WTC11 (cell line): ENCODE measurements around the gene CXCL5. TPM values are rescaled to one million over a fixed set of nuclear protein-coding genes. Genes with fewer than 3 reads are reported as not detected.
A peak's percentile ranks its signal among the peaks of the same experiment; 100 is the strongest.
"Not testable (repeated sequence)": the region's sequence is repeated elsewhere in the genome, so short reads cannot be mapped to it uniquely, and the experiment has no call there.

Experiments used
- ATAC-seq: fragments of 200-7000 bp; cut with Tn5 transposase; 2 replicates; pipeline ENCODE4 v1.10.0; 2021; ENCODE audit warnings: mild to moderate bottlenecking, moderate library complexity
- CTCF ChIA-PET: fragments of 300-600 bp; sonication (Branson Sonifier 250); formaldehyde crosslinking; loops from one replicate; lab custom pipeline; 2021; ENCODE audit warnings: antibody characterized with exemption; lab: Charles Lee
- POLR2A ChIA-PET: fragments of 350-600 bp; sonication (Branson Sonifier 250); formaldehyde crosslinking; loops from one replicate; lab custom pipeline; 2021; ENCODE audit warnings: antibody characterized with exemption; lab: Charles Lee
- DNase-seq: peaks from one replicate; pipeline ENCODE4 v3.0.0; 2021; ENCODE audit warnings: low spot score
- H3K27ac Mint-ChIP-seq: 2 replicates; pipeline ENCODE4 v1.8.0; 2021; ENCODE audit warnings: mixed read lengths
- H3K27me3 Mint-ChIP-seq: 2 replicates; pipeline ENCODE4 v1.8.0; 2021; ENCODE audit warnings: low read depth, mild to moderate bottlenecking, moderate library complexity, mixed read lengths
- H3K36me3 Mint-ChIP-seq: 2 replicates; pipeline ENCODE4 v1.8.0; 2021; ENCODE audit warnings: mixed read lengths
- H3K4me1 Mint-ChIP-seq: 2 replicates; pipeline ENCODE4 v1.8.0; 2022; ENCODE audit warnings: mixed read lengths
- H3K4me3 Mint-ChIP-seq: 2 replicates; pipeline ENCODE4 v1.8.0; 2021; ENCODE audit warnings: mild to moderate bottlenecking, moderate library complexity, mixed read lengths
- H3K9me3 Mint-ChIP-seq: 2 replicates; pipeline ENCODE4 v1.8.0; 2021; ENCODE audit warnings: mixed read lengths
- CBFB ChIP-seq: sonication (generic); formaldehyde crosslinking; IDR thresholded peaks from 2 replicates; pipeline ENCODE4 v1.8.1; 2022; ENCODE audit warnings: mild to moderate bottlenecking, low read depth, missing genetic modification reagents
- E2F1 ChIP-seq: sonication (generic); formaldehyde crosslinking; IDR thresholded peaks from 2 replicates; pipeline ENCODE4 v1.8.0; 2022; ENCODE audit warnings: mild to moderate bottlenecking, missing genetic modification reagents
- E2F4 ChIP-seq: sonication (generic); formaldehyde crosslinking; IDR thresholded peaks from 2 replicates; pipeline ENCODE4 v1.8.1; 2022; ENCODE audit warnings: low read depth, mild to moderate bottlenecking, moderate library complexity, missing genetic modification reagents, borderline replicate concordance
- ELF4 ChIP-seq: sonication (generic); formaldehyde crosslinking; IDR thresholded peaks from 2 replicates; pipeline ENCODE4 v1.8.1; 2022; ENCODE audit warnings: low read depth, mild to moderate bottlenecking, moderate library complexity, missing genetic modification reagents
- IRF2 ChIP-seq: sonication (generic); formaldehyde crosslinking; IDR thresholded peaks from 2 replicates; pipeline ENCODE4 v1.8.0; 2022; ENCODE audit warnings: low read depth, missing genetic modification reagents, borderline replicate concordance
- NFYB ChIP-seq: sonication (generic); formaldehyde crosslinking; conservative IDR thresholded peaks from 2 replicates; pipeline ENCODE4 v1.8.0; 2022; ENCODE audit warnings: low read depth, missing genetic modification reagents
- SOX15 ChIP-seq: fragments of 250-450 bp; sonication (Bioruptor Pico); IDR thresholded peaks from 2 replicates; pipeline ENCODE4 v1.9.0; 2021; ENCODE audit warnings: mild to moderate bottlenecking
- STAT6 ChIP-seq: sonication (generic); formaldehyde crosslinking; conservative IDR thresholded peaks from 2 replicates; pipeline ENCODE4 v1.8.1; 2023; ENCODE audit warnings: mild to moderate bottlenecking, low read depth, missing genetic modification reagents, moderate library complexity
- ZNF232 ChIP-seq: sonication (generic); formaldehyde crosslinking; IDR thresholded peaks from 2 replicates; pipeline ENCODE4 v1.8.0; 2022; ENCODE audit warnings: mild to moderate bottlenecking, missing genetic modification reagents
- ZSCAN18 ChIP-seq: fragments of 250-450 bp; sonication (Bioruptor Pico); IDR thresholded peaks from 2 replicates; pipeline ENCODE4 v2.1.2; 2022; ENCODE audit warnings: mild to moderate bottlenecking, moderate library complexity
- total RNA-seq: library from RNA; stranded (reverse); gene quantifications from 3 replicates; pipeline ENCODE4 v1.2.3, GENCODE V29; 2021

Gene CXCL5
- total RNA-seq, 1 experiment from 2014 or later, result 3.6 TPM

- peaks cover 35% of the 10 kb centered on the region for H3K27me3 Mint-ChIP-seq
- peaks cover 42% of the 10 kb centered on the region for H3K4me1 Mint-ChIP-seq
- H3K27ac Mint-ChIP-seq, result no peak overlapping the region
- ChIA-PET CTCF (interaction anchor here (0.6 to 1.8 kb wide), 4 partner anchors 12 to 299 kb away, joined by 3 to 5 read pairs (median 4); no protein-coding TSS in a partner anchor), POLR2A (no interaction called here)
- TF ChIP-seq SOX15 (no peak), STAT6 (CRISPR knock-in tag) (no peak), E2F4 (CRISPR knock-in tag) (no peak)
- ATAC-seq (peak; percentile 74), DNase-seq (no peak)
- H3K4me3 Mint-ChIP-seq, result no peak overlapping the region
- peaks cover 26% of the 10 kb centered on the region for H3K36me3 Mint-ChIP-seq
- peaks cover 31% of the 10 kb centered on the region for H3K9me3 Mint-ChIP-seq
Measured at GRCh38 chr4:73952352-73952751, 46.1 kb downstream of the CXCL5 start.

- H3K4me3 Mint-ChIP-seq, DNase-seq, POLR2A ChIA-PET, H3K27ac Mint-ChIP-seq, ATAC-seq: not testable (repeated sequence)
- Mint-ChIP-seq H3K36me3 (peaks cover 20% of the 10 kb centered on the region), H3K9me3 (peaks cover 24% of the 10 kb centered on the region), H3K4me1 (peaks cover 42% of the 10 kb centered on the region), H3K27me3 (peaks cover 54% of the 10 kb centered on the region)
- CTCF ChIA-PET, result interaction anchor here (0.6 kb wide), 1 partner anchor 297 kb away, joined by 4 read pairs; no protein-coding TSS in a partner anchor
Measured at GRCh38 chr4:73950376-73950920, 48.0 kb downstream of the CXCL5 start.

GRCh38 chr4:73948990-73949706 is 49.3 kb downstream of the CXCL5 start:
- Mint-ChIP-seq H3K27me3 (peaks cover 67% of the 10 kb centered on the region), H3K4me1 (peaks cover 47% of the 10 kb centered on the region), H3K4me3 (no peak overlapping the region), H3K36me3 (peaks cover 12% of the 10 kb centered on the region), H3K9me3 (peaks cover 17% of the 10 kb centered on the region), H3K27ac (no peak overlapping the region)
- TF ChIP-seq CBFB (no peak), NFYB (no peak), IRF2 (CRISPR knock-in tag) (no peak), ZNF232 (no peak), ZSCAN18 (no peak), STAT6 (CRISPR knock-in tag) (no peak), ELF4 (no peak), E2F1 (CRISPR knock-in tag) (no peak)
- ChIA-PET CTCF (no interaction called here), POLR2A (interaction anchor here (0.7 kb wide), 1 partner anchor 47 kb away, joined by 4 read pairs; no protein-coding TSS in a partner anchor)
- DNase-seq (no peak), ATAC-seq (no peak)
